ENCODE measurements around the gene SYTL1. TPM values are rescaled to one million over a fixed set of nuclear protein-coding genes. Genes with fewer than 3 reads are reported as not detected.

SYTL1 gene
- total and polyA plus RNA-seq, 9 of the 15 experiments (the other 6 are each of a cell fraction or from before 2014, with no cell fraction given): 0.04 to 9.3 (median 1.7) TPM

DNA sequence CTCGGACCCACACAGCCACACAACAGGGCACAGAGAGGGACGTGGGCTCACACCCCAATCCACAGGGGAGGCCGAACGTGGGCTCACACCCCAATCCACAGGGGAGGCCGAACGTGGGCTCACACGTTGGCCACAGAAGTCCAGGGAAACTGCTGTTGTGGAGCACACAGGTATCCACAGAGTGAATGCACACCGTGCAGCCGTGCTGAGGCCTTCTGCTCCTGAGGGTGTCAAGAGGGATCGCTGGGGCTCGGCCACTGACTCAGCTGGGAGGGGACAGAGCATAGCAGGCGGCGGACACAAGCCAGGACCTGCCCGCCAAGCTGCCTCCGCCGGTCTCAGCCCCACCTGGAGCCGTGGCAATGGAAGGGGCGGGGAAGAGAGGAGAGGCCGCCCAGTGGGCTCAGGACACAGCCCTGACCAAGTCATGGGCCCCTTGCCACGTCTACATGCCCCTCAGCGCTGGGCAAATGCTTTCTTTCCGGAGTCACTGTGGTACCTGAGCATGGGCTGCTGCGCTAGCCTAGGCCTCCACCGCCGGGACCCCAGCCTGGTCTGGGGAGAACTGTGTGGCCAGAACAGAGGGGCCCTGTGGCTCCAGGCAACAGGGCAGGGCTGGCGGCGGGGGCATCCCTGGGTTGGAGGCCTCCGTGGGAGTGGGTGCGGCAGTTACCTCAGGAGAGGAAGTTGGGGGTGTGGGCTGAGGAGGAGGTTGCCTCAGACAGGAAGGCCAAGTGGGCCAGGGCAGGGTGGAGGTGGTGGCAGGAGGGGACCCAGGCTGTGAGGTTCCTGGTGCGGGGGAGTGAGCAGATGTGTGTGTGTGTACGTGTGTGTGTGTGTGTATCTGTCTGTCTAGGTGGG is 1.2 kb downstream of the SYTL1 start (continued):
- TF ChIP-seq MCM3 (IDR thresholded peaks at IDR 0.05): no peak
- TF ChIP-seq HNRNPL (IDR thresholded peaks at IDR 0.05; ENCODE audit: low read depth, low read length): no peak
- peak; percentile 64; the same call in 1 of the 2 replicates for TF ChIP-seq NR2C2 (CRISPR knock-in tag; IDR thresholded peaks at IDR 0.05)
- TF ChIP-seq NR2C2 (tag; IDR thresholded peaks at IDR 0.05): 0 out of 2 replicates have a peak, but pooled peaks have one; percentile 15
- TF ChIP-seq JUNB (CRISPR knock-in tag; conservative IDR thresholded peaks at IDR 0.05): no peak
- no peak for TF ChIP-seq TBL1XR1 (IDR thresholded peaks at IDR 0.05; ENCODE audit: low read length in 2 of 2)
- TF ChIP-seq HDGF (IDR thresholded peaks at IDR 0.05): peak; percentile 47; the same call in 1 of the 2 replicates
- 0 out of 2 replicates have a peak, but pooled peaks have one; percentile 54 for TF ChIP-seq KAT7 (CRISPR knock-in tag; IDR thresholded peaks at IDR 0.05; ENCODE audit: borderline replicate concordance)
- TF ChIP-seq NONO (IDR thresholded peaks at IDR 0.05; ENCODE audit: low read depth in 2 of 2, low read length in 1 of 2): 0 out of 4 replicates have a peak, but pooled peaks of 1 of the 2 experiments have one; percentile 7
- TF ChIP-seq, protein P1, sequence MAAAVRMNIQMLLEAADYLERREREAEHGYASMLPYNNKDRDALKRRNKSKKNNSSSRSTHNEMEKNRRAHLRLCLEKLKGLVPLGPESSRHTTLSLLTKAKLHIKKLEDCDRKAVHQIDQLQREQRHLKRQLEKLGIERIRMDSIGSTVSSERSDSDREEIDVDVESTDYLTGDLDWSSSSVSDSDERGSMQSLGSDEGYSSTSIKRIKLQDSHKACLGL (CRISPR knock-in tag; IDR thresholded peaks at IDR 0.05; ENCODE audit: borderline replicate concordance, poor library complexity, severe bottlenecking): no peak
- TF ChIP-seq GABPB2 (CRISPR knock-in tag; conservative IDR thresholded peaks at IDR 0.05): no peak
- peak in 1 of 2 experiments; percentile 47; a peak in 1 of 4 replicates for TF ChIP-seq HDAC1 (IDR thresholded peaks at IDR 0.05)
- TF ChIP-seq HDAC8 (tag; IDR thresholded peaks at IDR 0.05): no peak
- TF ChIP-seq, protein P2, sequence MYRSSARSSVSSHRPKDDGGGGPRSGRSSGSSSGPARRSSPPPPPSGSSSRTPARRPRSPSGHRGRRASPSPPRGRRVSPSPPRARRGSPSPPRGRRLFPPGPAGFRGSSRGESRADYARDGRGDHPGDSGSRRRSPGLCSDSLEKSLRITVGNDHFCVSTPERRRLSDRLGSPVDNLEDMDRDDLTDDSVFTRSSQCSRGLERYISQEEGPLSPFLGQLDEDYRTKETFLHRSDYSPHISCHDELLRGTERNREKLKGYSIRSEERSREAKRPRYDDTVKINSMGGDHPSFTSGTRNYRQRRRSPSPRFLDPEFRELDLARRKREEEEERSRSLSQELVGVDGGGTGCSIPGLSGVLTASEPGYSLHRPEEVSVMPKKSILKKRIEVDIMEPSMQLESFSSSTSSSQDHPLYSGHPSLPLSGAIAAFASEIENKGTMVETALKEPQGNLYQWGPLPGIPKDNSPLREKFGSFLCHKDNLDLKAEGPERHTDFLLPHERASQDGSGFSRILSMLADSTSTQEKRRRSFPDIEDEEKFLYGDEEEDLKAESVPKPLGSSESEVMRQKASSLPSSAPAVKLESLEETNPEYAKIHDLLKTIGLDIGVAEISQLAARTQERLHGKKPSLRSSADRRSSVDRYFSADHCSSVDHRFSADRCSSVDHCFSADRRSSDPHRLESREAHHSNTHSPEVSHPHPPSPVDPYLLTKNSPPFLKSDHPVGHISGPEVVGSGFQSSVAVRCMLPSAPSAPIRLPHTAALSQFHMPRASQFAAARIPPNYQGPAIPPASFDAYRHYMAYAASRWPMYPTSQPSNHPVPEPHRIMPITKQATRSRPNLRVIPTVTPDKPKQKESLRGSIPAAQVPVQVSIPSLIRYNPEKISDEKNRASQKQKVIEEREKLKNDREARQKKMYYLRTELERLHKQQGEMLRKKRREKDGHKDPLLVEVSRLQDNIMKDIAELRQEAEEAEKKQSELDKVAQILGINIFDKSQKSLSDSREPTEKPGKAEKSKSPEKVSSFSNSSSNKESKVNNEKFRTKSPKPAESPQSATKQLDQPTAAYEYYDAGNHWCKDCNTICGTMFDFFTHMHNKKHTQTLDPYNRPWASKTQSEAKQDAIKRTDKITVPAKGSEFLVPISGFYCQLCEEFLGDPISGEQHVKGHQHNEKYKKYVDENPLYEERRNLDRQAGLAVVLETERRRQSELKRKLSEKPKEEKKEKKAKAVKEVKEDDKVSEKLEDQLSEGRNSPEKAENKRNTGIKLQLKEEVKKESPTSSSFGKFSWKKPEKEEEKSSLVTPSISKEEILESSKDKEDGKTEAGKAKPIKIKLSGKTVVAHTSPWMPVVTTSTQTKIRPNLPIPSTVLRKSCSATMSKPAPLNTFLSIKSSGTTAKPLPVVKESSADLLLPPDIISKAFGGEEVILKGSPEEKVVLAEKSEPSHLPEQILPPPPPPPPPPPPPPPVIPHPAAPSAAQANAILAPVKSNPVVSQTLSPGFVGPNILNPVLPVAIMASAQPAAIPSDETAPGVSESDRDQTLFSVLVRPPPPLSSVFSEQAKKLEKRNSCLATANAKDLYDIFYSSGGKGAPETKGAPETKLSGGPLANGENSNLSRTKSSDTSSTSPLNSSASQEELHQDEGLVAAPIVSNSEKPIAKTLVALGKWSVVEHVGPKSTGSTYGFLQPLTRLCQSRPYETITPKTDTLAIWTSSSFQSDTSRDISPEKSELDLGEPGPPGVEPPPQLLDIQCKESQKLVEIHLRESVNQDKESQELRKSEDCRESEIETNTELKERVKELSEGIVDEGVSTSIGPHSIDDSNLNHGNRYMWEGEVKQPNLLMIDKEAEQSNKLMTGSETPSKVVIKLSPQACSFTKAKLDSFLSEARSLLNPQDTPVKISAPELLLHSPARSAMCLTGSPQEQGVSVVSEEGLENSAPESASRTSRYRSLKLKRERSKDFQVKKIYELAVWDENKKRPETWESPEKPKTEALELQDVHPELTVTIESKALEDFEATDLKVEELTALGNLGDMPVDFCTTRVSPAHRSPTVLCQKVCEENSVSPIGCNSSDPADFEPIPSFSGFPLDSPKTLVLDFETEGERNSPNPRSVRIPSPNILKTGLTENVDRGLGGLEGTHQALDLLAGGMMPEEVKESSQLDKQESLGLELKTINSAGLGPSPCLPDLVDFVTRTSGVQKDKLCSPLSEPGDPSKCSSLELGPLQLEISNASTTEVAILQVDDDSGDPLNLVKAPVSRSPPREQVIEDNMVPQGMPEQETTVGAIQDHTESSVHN (IDR thresholded peaks at IDR 0.05; ENCODE audit: borderline replicate concordance in 1 of 2, low read depth in 1 of 2): no peak
- TF ChIP-seq, protein P3, sequence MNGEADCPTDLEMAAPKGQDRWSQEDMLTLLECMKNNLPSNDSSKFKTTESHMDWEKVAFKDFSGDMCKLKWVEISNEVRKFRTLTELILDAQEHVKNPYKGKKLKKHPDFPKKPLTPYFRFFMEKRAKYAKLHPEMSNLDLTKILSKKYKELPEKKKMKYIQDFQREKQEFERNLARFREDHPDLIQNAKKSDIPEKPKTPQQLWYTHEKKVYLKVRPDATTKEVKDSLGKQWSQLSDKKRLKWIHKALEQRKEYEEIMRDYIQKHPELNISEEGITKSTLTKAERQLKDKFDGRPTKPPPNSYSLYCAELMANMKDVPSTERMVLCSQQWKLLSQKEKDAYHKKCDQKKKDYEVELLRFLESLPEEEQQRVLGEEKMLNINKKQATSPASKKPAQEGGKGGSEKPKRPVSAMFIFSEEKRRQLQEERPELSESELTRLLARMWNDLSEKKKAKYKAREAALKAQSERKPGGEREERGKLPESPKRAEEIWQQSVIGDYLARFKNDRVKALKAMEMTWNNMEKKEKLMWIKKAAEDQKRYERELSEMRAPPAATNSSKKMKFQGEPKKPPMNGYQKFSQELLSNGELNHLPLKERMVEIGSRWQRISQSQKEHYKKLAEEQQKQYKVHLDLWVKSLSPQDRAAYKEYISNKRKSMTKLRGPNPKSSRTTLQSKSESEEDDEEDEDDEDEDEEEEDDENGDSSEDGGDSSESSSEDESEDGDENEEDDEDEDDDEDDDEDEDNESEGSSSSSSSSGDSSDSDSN (IDR thresholded peaks at IDR 0.05; ENCODE audit: borderline replicate concordance in 1 of 2, low read depth in 2 of 2, low read length in 2 of 2): 0 out of 4 replicates have a peak, but pooled peaks of 1 of the 2 experiments have one; percentile 17

All from K562 (cell line).